ENCODE measurements around the gene DNAI2. TPM values are rescaled to one million over a fixed set of nuclear protein-coding genes. Genes with fewer than 3 reads are reported as not detected.

The DNAI2 gene
- total RNA-seq, 4 donors from 2014 or later: not detected

DNA sequence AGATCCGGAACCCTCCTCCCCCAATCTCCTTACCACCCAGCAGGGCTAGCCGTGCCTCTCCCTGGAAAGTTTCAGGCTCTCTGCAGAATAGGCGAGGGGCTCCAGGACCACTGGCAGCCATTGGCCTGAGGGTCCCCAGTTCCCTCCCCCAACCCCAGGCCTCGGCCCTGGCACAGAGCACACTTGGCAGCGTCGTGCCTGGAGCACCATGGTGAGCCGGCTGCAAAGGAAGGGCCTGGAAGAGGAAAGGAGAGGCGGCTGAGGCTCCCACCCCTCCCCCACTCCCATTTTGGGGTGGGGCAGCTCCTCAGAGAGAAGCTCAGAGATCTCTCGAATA, 88.0 kb downstream of the DNAI2 start:
- Histone ChIP-seq H3K27me3 (peaks cover 0 to 11% of the 10 kb centered on the region in 2 donors), H3K9me3 (no peaks in the 10 kb centered on the region), H3K4me3 (no peak overlapping the region), H3K36me3 (no peaks in the 10 kb centered on the region), H3K27ac (no peak overlapping the region), H3K4me1 (peaks cover 0 to 6% (median 2%) of the 10 kb centered on the region in 4 donors)
- DNase-seq: no peak
- TF ChIP-seq, protein P1, sequence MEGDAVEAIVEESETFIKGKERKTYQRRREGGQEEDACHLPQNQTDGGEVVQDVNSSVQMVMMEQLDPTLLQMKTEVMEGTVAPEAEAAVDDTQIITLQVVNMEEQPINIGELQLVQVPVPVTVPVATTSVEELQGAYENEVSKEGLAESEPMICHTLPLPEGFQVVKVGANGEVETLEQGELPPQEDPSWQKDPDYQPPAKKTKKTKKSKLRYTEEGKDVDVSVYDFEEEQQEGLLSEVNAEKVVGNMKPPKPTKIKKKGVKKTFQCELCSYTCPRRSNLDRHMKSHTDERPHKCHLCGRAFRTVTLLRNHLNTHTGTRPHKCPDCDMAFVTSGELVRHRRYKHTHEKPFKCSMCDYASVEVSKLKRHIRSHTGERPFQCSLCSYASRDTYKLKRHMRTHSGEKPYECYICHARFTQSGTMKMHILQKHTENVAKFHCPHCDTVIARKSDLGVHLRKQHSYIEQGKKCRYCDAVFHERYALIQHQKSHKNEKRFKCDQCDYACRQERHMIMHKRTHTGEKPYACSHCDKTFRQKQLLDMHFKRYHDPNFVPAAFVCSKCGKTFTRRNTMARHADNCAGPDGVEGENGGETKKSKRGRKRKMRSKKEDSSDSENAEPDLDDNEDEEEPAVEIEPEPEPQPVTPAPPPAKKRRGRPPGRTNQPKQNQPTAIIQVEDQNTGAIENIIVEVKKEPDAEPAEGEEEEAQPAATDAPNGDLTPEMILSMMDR (IDR thresholded peaks at IDR 0.05): no peak
- TF ChIP-seq POLR2A (IDR thresholded peaks at IDR 0.05): no peak

DNA sequence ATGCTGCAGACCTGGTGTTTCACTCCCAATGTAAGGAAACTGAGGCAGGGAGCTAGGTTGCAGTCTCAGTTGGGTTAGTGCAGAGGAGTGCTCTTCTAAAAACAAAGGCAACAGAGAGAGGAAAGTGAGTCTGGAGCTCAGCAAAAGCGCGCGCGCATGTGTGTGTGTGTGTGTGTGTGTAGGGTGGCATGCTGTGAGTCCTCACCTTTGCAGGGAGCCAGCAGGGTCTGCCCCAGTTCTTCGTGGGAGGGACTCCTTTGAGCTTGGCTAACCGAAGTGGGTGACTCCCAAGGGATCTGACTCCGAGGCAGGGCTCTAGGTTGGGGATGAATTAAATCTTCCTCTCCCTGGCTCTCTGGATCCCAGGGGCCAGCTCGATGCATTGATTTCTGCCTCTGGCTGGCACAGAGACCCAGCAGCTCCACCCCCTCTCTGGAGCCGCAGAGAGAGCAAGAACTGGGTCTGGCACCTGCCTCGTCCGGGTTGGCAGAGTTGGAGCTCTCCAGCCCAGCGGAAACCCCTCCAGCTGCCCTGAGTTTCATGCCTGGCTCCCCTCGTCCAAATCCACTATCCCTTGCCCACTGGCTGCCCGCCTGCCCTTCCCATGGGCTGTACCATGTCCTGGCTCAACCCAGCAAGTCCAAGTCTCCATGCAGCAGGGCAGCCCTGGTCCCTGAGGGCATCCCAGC, 88.9 kb downstream of the DNAI2 start:
- peaks cover 0 to 1% of the 10 kb centered on the region in 2 donors for H3K27me3 ChIP-seq
- H3K4me1 ChIP-seq: peaks cover 0 to under 1% (median 0%) of the 10 kb centered on the region in 4 donors
- TF ChIP-seq, protein P1 (IDR thresholded peaks at IDR 0.05): no peak
- TF ChIP-seq POLR2A (IDR thresholded peaks at IDR 0.05): no peak
- H3K9me3 ChIP-seq: no peaks in the 10 kb centered on the region
- H3K36me3 ChIP-seq: no peaks in the 10 kb centered on the region
- no peak for DNase-seq
- no peak overlapping the region for H3K4me3 ChIP-seq
- no peak overlapping the region for H3K27ac ChIP-seq

Other genes starting within 250 kb of the DNAI2 start
- 100 to 1,000 TPM; 222 to 392 (median 289) TPM for gene RPL38, start 70.6 kb upstream of the DNAI2 start, total RNA-seq
- gene TTYH2, start 60.7 kb upstream of the DNAI2 start, total RNA-seq: 10 to 100 TPM in 1 of 4 donors, 1 to 10 TPM in 3; 1.2 to 24.8 (median 3.1) TPM
- 10 to 100 TPM in 1 of 4 donors, 1 to 10 TPM in 3; 2.1 to 31.4 (median 8.6) TPM for gene KIF19, start 52.0 kb downstream of the DNAI2 start, total RNA-seq
- gene BTBD17, start 87.6 kb downstream of the DNAI2 start, total RNA-seq: not detected
- gene GPR142, start 93.3 kb downstream of the DNAI2 start, total RNA-seq: 1 to 10 TPM in 1 of 4 donors, under 1 TPM in 2, not detected in 1; 0.53 to 1.1 (median 0.85) TPM
- gene GPRC5C, start 157.9 kb downstream of the DNAI2 start, total RNA-seq: 100 to 1,000 TPM in 2 of 4 donors, 10 to 100 TPM in 2; 61.1 to 173 (median 107) TPM
- 10 to 100 TPM in 1 of 4 donors, 1 to 10 TPM in 3; 1.1 to 61.1 (median 6.8) TPM for gene CD300A, start 192.4 kb downstream of the DNAI2 start, total RNA-seq